Osteocyte (in vitro differentiated cells): Measurements from ENCODE around the gene SEMG2. TPM values are rescaled to one million over a fixed set of nuclear protein-coding genes. Genes with fewer than 3 reads are reported as not detected.

Source experiments
- DNase-seq: peaks from one replicate; pipeline ENCODE4 v3.0.0; 2021; ENCODE audit warnings: mixed read lengths; ENCODE audit not compliant: unreplicated experiment; ENCODE audit errors: extremely low spot score
- H3K27ac Mint-ChIP-seq: one replicate; pipeline ENCODE4 v1.8.0; 2021; ENCODE audit warnings: mild to moderate bottlenecking, mixed read lengths; ENCODE audit not compliant: unreplicated experiment
- H3K27me3 Mint-ChIP-seq: one replicate; pipeline ENCODE4 v1.8.0; 2021; ENCODE audit warnings: mixed read lengths; ENCODE audit not compliant: unreplicated experiment
- H3K36me3 Mint-ChIP-seq: one replicate; pipeline ENCODE4 v1.8.0; 2021; ENCODE audit warnings: mixed read lengths; ENCODE audit not compliant: unreplicated experiment
- H3K4me1 Mint-ChIP-seq: one replicate; pipeline ENCODE4 v1.8.0; 2021; ENCODE audit warnings: mixed read lengths; ENCODE audit not compliant: unreplicated experiment
- H3K4me3 Mint-ChIP-seq: one replicate; pipeline ENCODE4 v1.8.0; 2021; ENCODE audit warnings: mild to moderate bottlenecking, moderate library complexity, mixed read lengths; ENCODE audit not compliant: unreplicated experiment
- H3K9me3 Mint-ChIP-seq: one replicate; pipeline ENCODE4 v1.8.0; 2021; ENCODE audit warnings: mixed read lengths; ENCODE audit not compliant: unreplicated experiment
- total RNA-seq: library from RNA; stranded (reverse); gene quantifications from 2 replicates; pipeline ENCODE4 v1.2.1, GENCODE V29; 2021
- TF ChIP-seq, protein P1 (sequence below): fragments of 200-600 bp; sonication (generic); IDR thresholded peaks from 2 replicates; pipeline ENCODE4 v1.5.0; 2021; ENCODE audit warnings: antibody characterized with exemption, mild to moderate bottlenecking, moderate library complexity

Gene SEMG2
- total RNA-seq, 1 donor from 2014 or later: not detected

DNA sequence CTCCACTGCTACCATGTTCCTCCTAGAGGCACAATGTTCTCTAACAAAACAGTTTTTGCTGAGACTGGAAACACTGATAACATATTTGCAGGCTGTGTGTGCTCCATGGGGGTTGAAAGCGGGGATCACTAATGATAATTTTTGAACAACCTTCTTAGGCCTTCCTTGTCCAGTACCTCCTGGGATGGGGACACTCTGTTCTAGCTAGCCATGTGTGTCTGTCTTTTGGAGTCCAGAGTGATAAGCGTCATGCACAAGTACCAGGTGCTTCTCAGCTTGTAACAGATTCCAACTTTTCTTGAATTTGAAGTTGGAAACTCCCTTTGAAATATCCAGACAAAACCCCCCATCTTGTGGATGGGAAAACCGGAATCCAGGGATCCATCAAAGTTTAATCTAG is 31.3 kb upstream of the SEMG2 start:
- H3K4me1 Mint-ChIP-seq: no peaks in the 10 kb centered on the region
- H3K4me3 Mint-ChIP-seq: no peak overlapping the region
- H3K9me3 Mint-ChIP-seq: no peaks in the 10 kb centered on the region
- H3K27me3 Mint-ChIP-seq: peaks cover 15% of the 10 kb centered on the region
- DNase-seq: no peak
- no peak overlapping the region for H3K27ac Mint-ChIP-seq
- H3K36me3 Mint-ChIP-seq: no peaks in the 10 kb centered on the region
- TF ChIP-seq, protein P1, sequence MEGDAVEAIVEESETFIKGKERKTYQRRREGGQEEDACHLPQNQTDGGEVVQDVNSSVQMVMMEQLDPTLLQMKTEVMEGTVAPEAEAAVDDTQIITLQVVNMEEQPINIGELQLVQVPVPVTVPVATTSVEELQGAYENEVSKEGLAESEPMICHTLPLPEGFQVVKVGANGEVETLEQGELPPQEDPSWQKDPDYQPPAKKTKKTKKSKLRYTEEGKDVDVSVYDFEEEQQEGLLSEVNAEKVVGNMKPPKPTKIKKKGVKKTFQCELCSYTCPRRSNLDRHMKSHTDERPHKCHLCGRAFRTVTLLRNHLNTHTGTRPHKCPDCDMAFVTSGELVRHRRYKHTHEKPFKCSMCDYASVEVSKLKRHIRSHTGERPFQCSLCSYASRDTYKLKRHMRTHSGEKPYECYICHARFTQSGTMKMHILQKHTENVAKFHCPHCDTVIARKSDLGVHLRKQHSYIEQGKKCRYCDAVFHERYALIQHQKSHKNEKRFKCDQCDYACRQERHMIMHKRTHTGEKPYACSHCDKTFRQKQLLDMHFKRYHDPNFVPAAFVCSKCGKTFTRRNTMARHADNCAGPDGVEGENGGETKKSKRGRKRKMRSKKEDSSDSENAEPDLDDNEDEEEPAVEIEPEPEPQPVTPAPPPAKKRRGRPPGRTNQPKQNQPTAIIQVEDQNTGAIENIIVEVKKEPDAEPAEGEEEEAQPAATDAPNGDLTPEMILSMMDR: no peak

DNA sequence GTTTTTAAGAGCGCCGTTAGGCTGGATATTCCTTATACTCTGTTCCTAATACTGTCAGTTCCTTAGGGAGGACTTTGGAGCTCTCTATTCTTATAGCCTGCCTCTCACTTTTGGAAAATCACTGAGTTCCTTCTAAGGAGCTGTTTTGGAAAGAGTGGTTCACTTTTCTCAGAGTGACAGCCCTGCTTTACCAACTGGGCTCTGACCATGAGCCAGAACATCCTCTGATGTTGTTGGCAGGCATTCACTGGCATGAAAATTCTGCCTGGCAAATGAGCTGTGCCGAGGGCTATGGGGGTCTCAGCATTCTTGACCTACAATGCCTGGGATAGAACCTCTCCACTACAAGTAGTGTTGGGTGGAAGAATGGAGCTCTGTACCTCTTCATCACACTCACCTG is 29.2 kb upstream of the SEMG2 start:
- TF ChIP-seq, protein P1: no peak
- H3K36me3 Mint-ChIP-seq: no peaks in the 10 kb centered on the region

DNA sequence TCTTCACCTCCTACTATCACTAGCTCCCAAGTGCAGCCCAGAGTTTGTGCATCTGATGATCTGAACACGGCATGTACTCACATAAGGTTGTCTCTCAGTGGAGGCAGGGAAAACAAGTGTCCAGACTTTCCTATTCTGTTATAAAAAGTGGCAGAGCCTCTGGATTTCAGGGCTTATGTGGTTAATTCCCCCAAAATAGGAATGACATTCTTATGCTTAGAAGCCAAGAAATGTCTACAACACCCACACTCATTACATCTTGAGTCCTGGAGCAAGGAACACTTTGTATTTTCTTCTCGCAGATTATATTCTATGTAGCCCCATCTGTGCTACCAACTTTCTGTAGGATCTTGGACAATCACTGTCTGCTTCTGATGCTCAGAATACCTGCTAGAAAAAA is 27.8 kb upstream of the SEMG2 start:
- Mint-ChIP-seq H3K4me1 (no peaks in the 10 kb centered on the region), H3K27me3 (peaks cover 12% of the 10 kb centered on the region), H3K36me3 (no peaks in the 10 kb centered on the region), H3K9me3 (no peaks in the 10 kb centered on the region), H3K27ac (no peak overlapping the region), H3K4me3 (no peak overlapping the region)
- DNase-seq: no peak
- TF ChIP-seq, protein P1: no peak

More for the DNA sequence above, 29.2 kb upstream of the SEMG2 start:
- Mint-ChIP-seq H3K27ac (no peak overlapping the region), H3K4me1 (no peaks in the 10 kb centered on the region), H3K9me3 (no peaks in the 10 kb centered on the region), H3K4me3 (no peak overlapping the region), H3K27me3 (peaks cover 12% of the 10 kb centered on the region)
- no peak for DNase-seq

DNA sequence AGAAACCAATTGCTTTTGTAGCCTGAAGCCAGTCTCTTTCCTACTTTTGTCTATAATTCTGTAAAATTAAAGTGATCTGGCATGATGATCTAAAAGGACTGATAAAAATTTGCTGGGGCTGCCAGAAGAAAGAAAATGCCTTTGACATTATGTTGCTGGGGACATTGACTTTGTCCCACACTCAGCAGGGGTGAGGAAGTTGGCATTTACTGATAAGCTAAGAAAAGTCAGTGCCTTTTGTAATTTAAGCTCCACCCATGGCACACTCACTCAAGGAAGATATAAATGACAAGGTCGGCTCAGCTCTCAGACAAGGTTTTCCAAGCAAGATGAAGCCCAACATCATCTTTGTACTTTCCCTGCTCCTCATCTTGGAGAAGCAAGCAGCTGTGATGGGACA is 14.4 kb upstream of the SEMG2 start, which contains the start of gene SEMG1:
Gene SEMG1, plus strand, starts transcription at position 309 of the 400 bp plus-strand sequence. Its CDS starts 21 bp downstream, at position 330.
- TF ChIP-seq, protein P1: no peak
- H3K27me3 Mint-ChIP-seq: peaks cover 40% of the 10 kb centered on the region
- H3K9me3 Mint-ChIP-seq: no peaks in the 10 kb centered on the region
- no peaks in the 10 kb centered on the region for H3K36me3 Mint-ChIP-seq
- H3K4me3 Mint-ChIP-seq: no peak within 1 kb of the TSS
- no peaks in the 10 kb centered on the region for H3K4me1 Mint-ChIP-seq
- DNase-seq: no peak
- no peak within 1 kb of the TSS for H3K27ac Mint-ChIP-seq

DNA sequence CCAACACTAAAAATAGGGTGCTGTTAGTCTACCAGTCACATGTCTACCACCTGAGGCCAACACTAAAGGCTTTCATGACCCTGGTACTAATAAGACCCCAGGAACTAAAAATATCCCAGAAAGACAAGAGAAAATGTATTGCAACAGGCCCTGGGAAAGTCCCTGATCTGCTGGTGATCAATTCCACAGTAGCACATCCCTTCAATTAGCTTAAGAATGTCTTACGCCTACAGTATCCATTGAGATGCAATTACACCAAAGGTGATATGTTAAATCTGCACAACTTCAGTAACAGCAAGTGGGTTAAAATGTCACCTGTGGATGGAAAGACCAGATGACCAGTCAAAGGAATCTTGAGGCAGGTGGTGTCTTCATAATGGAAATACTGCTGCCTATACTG is 11.2 kb upstream of the SEMG2 start:
- no peak overlapping the region for H3K27ac Mint-ChIP-seq
- no peaks in the 10 kb centered on the region for H3K9me3 Mint-ChIP-seq
- H3K4me1 Mint-ChIP-seq: no peaks in the 10 kb centered on the region
- no peak overlapping the region for H3K4me3 Mint-ChIP-seq
- no peak for DNase-seq
- peaks cover 48% of the 10 kb centered on the region for H3K27me3 Mint-ChIP-seq
- TF ChIP-seq, protein P1: no peak
- H3K36me3 Mint-ChIP-seq: no peaks in the 10 kb centered on the region
